ENCODE measurements around the gene PITPNC1. TPM values are rescaled to one million over a fixed set of nuclear protein-coding genes. Genes with fewer than 3 reads are reported as not detected.

The PITPNC1 gene
- total RNA-seq, 4 donors from 2014 or later: 8.0 to 20.4 (median 9.6) TPM

- Histone ChIP-seq H3K9me3 (no peaks in the 10 kb centered on the region), H3K4me3 (no peak overlapping the region), H3K36me3 (peaks cover 0 to 6% (median 0%) of the 10 kb centered on the region in 3 donors), H3K27ac (no peak overlapping the region), H3K27me3 (no peaks in the 10 kb centered on the region), H3K4me1 (peaks cover 0 to 22% (median 0%) of the 10 kb centered on the region in 4 donors)
- 84 to 87% methylated on average over 4 of the region's 4 CpGs for WGBS, 2 donors
- TF ChIP-seq POLR2A (IDR thresholded peaks at IDR 0.05) (no peak), CTCF (IDR thresholded peaks at IDR 0.05) (no peak), EP300 (IDR thresholded peaks at IDR 0.05) (no peak)
- no peak for DNase-seq (ENCODE audit: low spot score in 2 of 2)
These were observed 298.4 kb downstream of the PITPNC1 start for GRCh38 chr17:67675481-67675880.

- no peaks in the 10 kb centered on the region for H3K27me3 ChIP-seq
- H3K36me3 ChIP-seq: peaks cover 0 to 6% (median 0%) of the 10 kb centered on the region in 3 donors
- 77 to 79% methylated on average over 4 of the region's 4 CpGs for WGBS, 2 donors
- no peak overlapping the region for H3K4me3 ChIP-seq
- no peak for DNase-seq (ENCODE audit: low spot score in 2 of 2)
- H3K9me3 ChIP-seq: no peaks in the 10 kb centered on the region
- peaks cover 0 to 16% (median 0%) of the 10 kb centered on the region in 4 donors for H3K4me1 ChIP-seq
- H3K27ac ChIP-seq: no peak overlapping the region
- TF ChIP-seq POLR2A (IDR thresholded peaks at IDR 0.05) (no peak), CTCF (IDR thresholded peaks at IDR 0.05) (no peak), EP300 (IDR thresholded peaks at IDR 0.05) (no peak)
These were observed 299.2 kb downstream of the PITPNC1 start for GRCh38 chr17:67676305-67676704.

- Histone ChIP-seq H3K36me3 (peaks cover 0 to 6% (median 0%) of the 10 kb centered on the region in 3 donors), H3K4me3 (no peak overlapping the region), H3K27me3 (no peaks in the 10 kb centered on the region), H3K4me1 (no peaks in the 10 kb centered on the region), H3K27ac (no peak overlapping the region), H3K9me3 (no peaks in the 10 kb centered on the region)
- 73 to 81% methylated on average over 2 of the region's 2 CpGs for WGBS, 2 donors
- TF ChIP-seq CTCF (IDR thresholded peaks at IDR 0.05) (no peak), EP300 (IDR thresholded peaks at IDR 0.05) (no peak), POLR2A (IDR thresholded peaks at IDR 0.05) (no peak)
- DNase-seq (ENCODE audit: low spot score in 2 of 2): no peak
These were observed 301.3 kb downstream of the PITPNC1 start for GRCh38 chr17:67678414-67678813.

GRCh38 chr17:67679225-67679624, 302.1 kb downstream of the PITPNC1 start:
- no peaks in the 10 kb centered on the region for H3K27me3 ChIP-seq
- H3K36me3 ChIP-seq: peaks cover 0 to 6% (median 0%) of the 10 kb centered on the region in 3 donors
- 95 to 98% methylated on average over 2 of the region's 2 CpGs for WGBS, 2 donors
- H3K9me3 ChIP-seq: no peaks in the 10 kb centered on the region
- DNase-seq (ENCODE audit: low spot score in 2 of 2): no peak
- H3K27ac ChIP-seq: no peak overlapping the region
- H3K4me3 ChIP-seq: no peak overlapping the region
- no peaks in the 10 kb centered on the region for H3K4me1 ChIP-seq
- no peak for TF ChIP-seq POLR2A (IDR thresholded peaks at IDR 0.05)
- TF ChIP-seq EP300 (IDR thresholded peaks at IDR 0.05): no peak
- no peak for TF ChIP-seq CTCF (IDR thresholded peaks at IDR 0.05)

GRCh38 chr17:67679721-67680120, 302.6 kb downstream of the PITPNC1 start:
- Histone ChIP-seq H3K36me3 (peaks cover 0 to 6% (median 0%) of the 10 kb centered on the region in 3 donors), H3K4me3 (no peak overlapping the region), H3K4me1 (no peaks in the 10 kb centered on the region), H3K27ac (no peak overlapping the region), H3K9me3 (no peaks in the 10 kb centered on the region), H3K27me3 (no peaks in the 10 kb centered on the region)
- no peak for DNase-seq (ENCODE audit: low spot score in 2 of 2)
- 80 to 85% methylated on average over 6 of the region's 6 CpGs for WGBS, 2 donors
- no peak for TF ChIP-seq POLR2A (IDR thresholded peaks at IDR 0.05)
- TF ChIP-seq EP300 (IDR thresholded peaks at IDR 0.05): no peak
- no peak for TF ChIP-seq CTCF (IDR thresholded peaks at IDR 0.05)

Data from tibial nerve (tissue), 4 donors.